ENCODE measurements around the gene ZCCHC7.

The ZCCHC7 gene

DNA sequence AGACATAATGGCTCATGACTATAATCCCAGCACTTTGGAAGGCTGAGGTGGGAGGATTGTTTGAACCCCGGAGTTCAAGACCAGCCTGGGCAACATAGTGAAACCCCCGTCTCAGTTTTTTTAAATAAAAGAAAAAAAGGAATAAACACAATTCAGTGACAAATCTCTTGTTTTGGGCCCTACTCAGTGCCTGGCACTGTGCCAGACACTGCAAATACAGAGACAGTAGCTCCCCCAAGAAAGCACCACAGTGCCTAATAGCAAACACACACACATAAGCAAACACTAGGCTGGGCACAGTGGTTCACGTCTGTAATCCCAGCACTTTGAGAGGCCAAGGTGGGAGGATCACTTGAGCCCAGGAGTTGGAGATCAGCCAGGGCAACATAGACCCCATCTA, 252.5 kb downstream of the ZCCHC7 start:
- no peak for DNase-seq (ENCODE audit: extremely low read depth, low read depth)
- TF ChIP-seq, protein P1, sequence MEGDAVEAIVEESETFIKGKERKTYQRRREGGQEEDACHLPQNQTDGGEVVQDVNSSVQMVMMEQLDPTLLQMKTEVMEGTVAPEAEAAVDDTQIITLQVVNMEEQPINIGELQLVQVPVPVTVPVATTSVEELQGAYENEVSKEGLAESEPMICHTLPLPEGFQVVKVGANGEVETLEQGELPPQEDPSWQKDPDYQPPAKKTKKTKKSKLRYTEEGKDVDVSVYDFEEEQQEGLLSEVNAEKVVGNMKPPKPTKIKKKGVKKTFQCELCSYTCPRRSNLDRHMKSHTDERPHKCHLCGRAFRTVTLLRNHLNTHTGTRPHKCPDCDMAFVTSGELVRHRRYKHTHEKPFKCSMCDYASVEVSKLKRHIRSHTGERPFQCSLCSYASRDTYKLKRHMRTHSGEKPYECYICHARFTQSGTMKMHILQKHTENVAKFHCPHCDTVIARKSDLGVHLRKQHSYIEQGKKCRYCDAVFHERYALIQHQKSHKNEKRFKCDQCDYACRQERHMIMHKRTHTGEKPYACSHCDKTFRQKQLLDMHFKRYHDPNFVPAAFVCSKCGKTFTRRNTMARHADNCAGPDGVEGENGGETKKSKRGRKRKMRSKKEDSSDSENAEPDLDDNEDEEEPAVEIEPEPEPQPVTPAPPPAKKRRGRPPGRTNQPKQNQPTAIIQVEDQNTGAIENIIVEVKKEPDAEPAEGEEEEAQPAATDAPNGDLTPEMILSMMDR (IDR thresholded peaks at IDR 0.05; ENCODE audit: low read depth, low read length, missing control alignments), result no peak
- H3K4me3 ChIP-seq (replicated peaks; ENCODE audit: low read depth, low read length), result no peak overlapping the region

DNA sequence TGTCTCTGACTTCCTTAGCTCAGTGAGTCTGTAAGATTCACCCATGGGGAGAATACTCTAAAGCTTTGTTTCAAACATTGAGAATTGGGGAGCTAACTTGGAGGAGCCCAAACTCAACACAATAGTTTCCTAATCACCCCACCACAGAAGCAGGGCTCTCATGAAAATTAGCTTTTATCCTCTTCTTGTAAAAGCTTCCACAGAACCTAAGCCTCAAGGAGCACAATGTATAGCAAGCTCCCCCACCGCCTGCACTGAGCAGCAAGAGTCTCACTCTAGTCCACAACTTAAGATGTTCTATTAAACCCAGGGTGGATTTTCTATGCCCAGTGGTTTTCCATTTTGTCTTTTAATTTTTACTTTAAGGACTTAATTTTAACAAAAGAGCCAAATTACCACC, 253.2 kb downstream of the ZCCHC7 start:
- TF ChIP-seq, protein P1 (IDR thresholded peaks at IDR 0.05; ENCODE audit: low read depth, low read length, missing control alignments), result no peak
- no peak overlapping the region for H3K4me3 ChIP-seq (replicated peaks; ENCODE audit: low read depth, low read length)
- DNase-seq (ENCODE audit: extremely low read depth, low read depth), result no peak

DNA sequence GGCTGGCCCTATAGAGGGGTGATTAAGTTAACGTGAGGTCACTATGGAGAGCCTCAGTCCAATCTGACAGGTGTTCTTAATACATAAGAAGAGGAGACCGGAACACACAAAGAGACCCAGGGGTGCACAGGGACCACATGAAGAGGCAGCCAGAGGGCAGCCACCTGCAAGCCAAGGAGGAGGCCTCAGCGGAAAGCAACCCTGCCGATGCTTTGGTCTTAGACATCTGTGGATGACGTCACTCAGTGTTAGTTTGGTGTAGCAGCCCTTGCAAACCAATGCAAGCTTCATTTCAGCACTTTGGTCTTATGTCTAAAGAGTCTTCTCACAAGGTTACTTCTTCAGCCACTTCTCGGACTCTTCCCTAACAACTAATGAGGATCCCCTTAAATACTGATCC, 254.5 kb downstream of the ZCCHC7 start:
- H3K4me3 ChIP-seq (replicated peaks; ENCODE audit: low read depth, low read length), result no peak overlapping the region
- TF ChIP-seq, protein P1 (IDR thresholded peaks at IDR 0.05; ENCODE audit: low read depth, low read length, missing control alignments), result no peak
- no peak for DNase-seq (ENCODE audit: extremely low read depth, low read depth)

- TF ChIP-seq, protein P1 (IDR thresholded peaks at IDR 0.05; ENCODE audit: low read depth, low read length, missing control alignments), result no peak
- no peak for DNase-seq (ENCODE audit: extremely low read depth, low read depth)
- H3K4me3 ChIP-seq (replicated peaks; ENCODE audit: low read depth, low read length), result no peak overlapping the region
Measured at GRCh38 chr9:37377688-37378612, 257.6 kb downstream of the ZCCHC7 start.

- H3K4me3 ChIP-seq (replicated peaks; ENCODE audit: low read depth, low read length), result no peak overlapping the region
- no peak for DNase-seq (ENCODE audit: extremely low read depth, low read depth)
- TF ChIP-seq, protein P1 (IDR thresholded peaks at IDR 0.05; ENCODE audit: low read depth, low read length, missing control alignments), result no peak
Measured at GRCh38 chr9:37378613-37379004, 258.2 kb downstream of the ZCCHC7 start.

DNA sequence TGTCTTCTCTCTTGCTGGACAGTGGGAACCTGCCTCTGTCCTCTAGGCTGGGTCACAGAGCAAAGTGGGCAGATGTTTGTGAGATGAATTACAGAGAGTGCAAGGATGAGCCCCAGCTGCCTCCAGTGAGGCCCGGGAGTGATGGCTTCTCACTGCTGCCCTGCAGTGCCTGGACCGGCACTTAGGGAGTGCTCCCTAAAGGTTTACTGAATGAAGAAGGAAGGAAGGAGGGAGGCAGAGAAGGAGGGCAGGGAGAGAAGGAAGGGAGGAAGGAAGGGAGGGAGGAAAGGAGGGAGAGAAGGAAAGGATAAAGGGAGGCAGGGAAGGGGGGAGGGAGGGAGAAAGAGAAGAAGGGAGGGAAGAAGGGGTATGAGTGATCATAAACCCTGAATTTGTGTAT, 259.5 kb downstream of the ZCCHC7 start:
- DNase-seq (ENCODE audit: extremely low read depth, low read depth), result no peak
- TF ChIP-seq, protein P1 (IDR thresholded peaks at IDR 0.05; ENCODE audit: low read depth, low read length, missing control alignments), result no peak
- H3K4me3 ChIP-seq (replicated peaks; ENCODE audit: low read depth, low read length), result no peak overlapping the region
